ENCODE results near the gene SUPT20HL2. TPM values are rescaled to one million over a fixed set of nuclear protein-coding genes. Genes with fewer than 3 reads are reported as not detected.
"Not testable (repeated sequence)": the region's sequence is repeated elsewhere in the genome, so short reads cannot be mapped to it uniquely, and the experiment has no call there.

The SUPT20HL2 gene
- not detected for total RNA-seq
- total RNA-seq (2013) = not detected
- total RNA-seq = 0 to 0.10 (median 0) reads per million in 29 experiments

- H3K27me3 Mint-ChIP-seq = peaks cover 0 to 9% of the 10 kb centered on the region in 2 donors
- Histone ChIP-seq H3K4me3 (ENCODE audit: control insufficient read depth in 1 of 2, extremely low read depth in 1 of 2, low read length in 1 of 2) (no peak within 1 kb of the TSS), H3K4me1 (ENCODE audit: control insufficient read depth in 1 of 2, extremely low read depth in 1 of 2, insufficient read depth in 2 of 2, low read length in 2 of 2) (no peaks in the 10 kb centered on the region), H3K27me3 (replicated peaks in 1 of 2; ENCODE audit: control insufficient read depth in 2 of 2, extremely low read depth in 1 of 2, insufficient read depth in 2 of 2, low read length in 1 of 2) (no peaks in the 10 kb centered on the region), H3K9me3 (no peaks in the 10 kb centered on the region), H3K36me3 (ENCODE audit: control insufficient read depth in 2 of 2, extremely low read depth in 1 of 2, insufficient read depth in 1 of 2, low read length in 1 of 2) (no peaks in the 10 kb centered on the region), H3K27ac (ENCODE audit: low read length) (no peak within 1 kb of the TSS)
- H3K27ac Mint-ChIP-seq = no peak within 1 kb of the TSS
- DNase-seq = no peak
- no peak for ATAC-seq (replicated peaks in 1 of 4)
- CTCF ChIA-PET = no interaction called here
- no peaks in the 10 kb centered on the region for H3K4me1 Mint-ChIP-seq
- no peaks in the 10 kb centered on the region for H3K36me3 Mint-ChIP-seq
- WGBS (ENCODE audit: insufficient coverage) = 96% methylated on average over 17 of the region's 39 CpGs
- no peak within 1 kb of the TSS for H3K4me3 Mint-ChIP-seq
- POLR2A ChIA-PET = no interaction called here
- H3K9me3 Mint-ChIP-seq = no peaks in the 10 kb centered on the region
Measured at GRCh38 chrX:24314019-24314635, at the start of gene SUPT20HL2. TSS of gene SUPT20HL2 (minus strand) at chrX:24314069. CDS start at chrX:24313315, 754 bp downstream.

GRCh38 chrX:24362089-24362745 lies 48.3 kb upstream of the SUPT20HL2 start:
- H3K9me3 ChIP-seq; H3K4me3 Mint-ChIP-seq; H3K27me3 Mint-ChIP-seq; H3K36me3 Mint-ChIP-seq; ATAC-seq (replicated peaks in 1 of 4); H3K9me3 Mint-ChIP-seq; DNase-seq; H3K27ac ChIP-seq (ENCODE audit: low read length); H3K36me3 ChIP-seq (ENCODE audit: control insufficient read depth in 2 of 2, extremely low read depth in 1 of 2, insufficient read depth in 1 of 2, low read length in 1 of 2); H3K4me1 ChIP-seq (ENCODE audit: control insufficient read depth in 1 of 2, extremely low read depth in 1 of 2, insufficient read depth in 2 of 2, low read length in 2 of 2); CTCF ChIA-PET; H3K27me3 ChIP-seq (replicated peaks in 1 of 2; ENCODE audit: control insufficient read depth in 2 of 2, extremely low read depth in 1 of 2, insufficient read depth in 2 of 2, low read length in 1 of 2); H3K27ac Mint-ChIP-seq; POLR2A ChIA-PET; H3K4me3 ChIP-seq (ENCODE audit: control insufficient read depth in 1 of 2, extremely low read depth in 1 of 2, low read length in 1 of 2); H3K4me1 Mint-ChIP-seq: not testable (repeated sequence)
- WGBS (ENCODE audit: insufficient coverage) = 96% methylated on average over 9 of the region's 41 CpGs

GRCh38 chrX:24360272-24360671 lies 46.4 kb upstream of the SUPT20HL2 start, which contains the start of gene SUPT20HL1:
TSS of gene SUPT20HL1 (plus strand) at chrX:24360639. CDS start at chrX:24362761, 2,122 bp downstream.
- POLR2A ChIA-PET = no interaction called here

GRCh38 chrX:24357106-24357505 lies 43.2 kb upstream of the SUPT20HL2 start:
- no peaks in the 10 kb centered on the region for H3K36me3 ChIP-seq (ENCODE audit: control insufficient read depth in 2 of 2, extremely low read depth in 1 of 2, insufficient read depth in 1 of 2, low read length in 1 of 2)
- no peaks in the 10 kb centered on the region for H3K9me3 ChIP-seq
- no peaks in the 10 kb centered on the region for H3K27me3 Mint-ChIP-seq
- no peaks in the 10 kb centered on the region for H3K4me1 Mint-ChIP-seq
- H3K27me3 ChIP-seq (replicated peaks in 1 of 2; ENCODE audit: control insufficient read depth in 2 of 2, extremely low read depth in 1 of 2, insufficient read depth in 2 of 2, low read length in 1 of 2) = no peaks in the 10 kb centered on the region
- CTCF ChIA-PET = no interaction called here
- H3K36me3 Mint-ChIP-seq = no peaks in the 10 kb centered on the region
- no peaks in the 10 kb centered on the region for H3K4me1 ChIP-seq (ENCODE audit: control insufficient read depth in 1 of 2, extremely low read depth in 1 of 2, insufficient read depth in 2 of 2, low read length in 2 of 2)
- no peak overlapping the region for H3K27ac Mint-ChIP-seq
- no peak overlapping the region for H3K4me3 Mint-ChIP-seq
- H3K27ac ChIP-seq (ENCODE audit: low read length) = no peak overlapping the region
- H3K9me3 Mint-ChIP-seq = no peaks in the 10 kb centered on the region
- POLR2A ChIA-PET = no interaction called here
- H3K4me3 ChIP-seq (ENCODE audit: control insufficient read depth in 1 of 2, extremely low read depth in 1 of 2, low read length in 1 of 2) = no peak overlapping the region
- no peak for DNase-seq
- no peak for ATAC-seq (replicated peaks in 1 of 4)

More at GRCh38 chrX:24360272-24360671, 46.4 kb upstream of the SUPT20HL2 start, which contains the start of gene SUPT20HL1:
- no peak within 1 kb of the TSS for H3K27ac ChIP-seq (ENCODE audit: low read length)
- H3K27me3 ChIP-seq (replicated peaks in 1 of 2; ENCODE audit: control insufficient read depth in 2 of 2, extremely low read depth in 1 of 2, insufficient read depth in 2 of 2, low read length in 1 of 2) = no peaks in the 10 kb centered on the region
- H3K36me3 ChIP-seq (ENCODE audit: control insufficient read depth in 2 of 2, extremely low read depth in 1 of 2, insufficient read depth in 1 of 2, low read length in 1 of 2) = no peaks in the 10 kb centered on the region
- DNase-seq (no peak), ATAC-seq (replicated peaks in 1 of 4) (no peak)
- H3K4me3 Mint-ChIP-seq = no peak within 1 kb of the TSS
- no peak within 1 kb of the TSS for H3K27ac Mint-ChIP-seq
- WGBS (ENCODE audit: insufficient coverage) = no CpG with 5 or more reads among the region's 3 CpGs
- no peak within 1 kb of the TSS for H3K4me3 ChIP-seq (ENCODE audit: control insufficient read depth in 1 of 2, extremely low read depth in 1 of 2, low read length in 1 of 2)
- no peaks in the 10 kb centered on the region for H3K9me3 Mint-ChIP-seq
- H3K4me1 Mint-ChIP-seq = peaks cover 0 to 2% (median 2%) of the 10 kb centered on the region in 3 donors
- H3K9me3 ChIP-seq = no peaks in the 10 kb centered on the region
- CTCF ChIA-PET = no interaction called here
- H3K27me3 Mint-ChIP-seq = no peaks in the 10 kb centered on the region
- no peaks in the 10 kb centered on the region for H3K4me1 ChIP-seq (ENCODE audit: control insufficient read depth in 1 of 2, extremely low read depth in 1 of 2, insufficient read depth in 2 of 2, low read length in 2 of 2)
- no peaks in the 10 kb centered on the region for H3K36me3 Mint-ChIP-seq

GRCh38 chrX:24355095-24355494 lies 41.2 kb upstream of the SUPT20HL2 start:
- Mint-ChIP-seq H3K36me3 (no peaks in the 10 kb centered on the region), H3K9me3 (no peaks in the 10 kb centered on the region), H3K27me3 (no peaks in the 10 kb centered on the region), H3K4me3 (no peak overlapping the region), H3K27ac (no peak overlapping the region), H3K4me1 (no peaks in the 10 kb centered on the region)
- Histone ChIP-seq H3K4me1 (ENCODE audit: control insufficient read depth in 1 of 2, extremely low read depth in 1 of 2, insufficient read depth in 2 of 2, low read length in 2 of 2) (no peaks in the 10 kb centered on the region), H3K4me3 (ENCODE audit: control insufficient read depth in 1 of 2, extremely low read depth in 1 of 2, low read length in 1 of 2) (no peak overlapping the region), H3K27ac (ENCODE audit: low read length) (no peak overlapping the region), H3K9me3 (no peaks in the 10 kb centered on the region), H3K36me3 (ENCODE audit: control insufficient read depth in 2 of 2, extremely low read depth in 1 of 2, insufficient read depth in 1 of 2, low read length in 1 of 2) (no peaks in the 10 kb centered on the region), H3K27me3 (replicated peaks in 1 of 2; ENCODE audit: control insufficient read depth in 2 of 2, extremely low read depth in 1 of 2, insufficient read depth in 2 of 2, low read length in 1 of 2) (no peaks in the 10 kb centered on the region)
- ATAC-seq (replicated peaks in 1 of 4) (no peak), DNase-seq (no peak)
- POLR2A ChIA-PET = interaction anchor here in 1 of 2 donors (0.6 kb wide), 2 partner anchors 15 to 266 kb away, joined by 5 to 6 read pairs; no protein-coding TSS in a partner anchor
- WGBS (ENCODE audit: insufficient coverage) = no CpG with 5 or more reads among the region's 8 CpGs
- CTCF ChIA-PET = interaction anchor here in 1 of 2 donors (0.5 to 0.7 kb wide), 2 partner anchors 18 to 301 kb away, joined by 3 to 5 read pairs; no protein-coding TSS in a partner anchor

GRCh38 chrX:24350217-24350616 lies 36.3 kb upstream of the SUPT20HL2 start:
- no CpG with 5 or more reads among the region's 4 CpGs for WGBS (ENCODE audit: insufficient coverage)
- CTCF ChIA-PET = interaction anchor here in 1 of 2 donors (1.0 kb wide), 1 partner anchor 21 kb away, joined by 3 read pairs; no protein-coding TSS in a partner anchor
- no peaks in the 10 kb centered on the region for H3K27me3 Mint-ChIP-seq
- no peaks in the 10 kb centered on the region for H3K9me3 Mint-ChIP-seq
- no peak overlapping the region for H3K4me3 Mint-ChIP-seq
- ATAC-seq (replicated peaks in 1 of 4) (no peak), DNase-seq (no peak)
- no peaks in the 10 kb centered on the region for H3K9me3 ChIP-seq
- POLR2A ChIA-PET = no interaction called here
- H3K4me3 ChIP-seq (ENCODE audit: control insufficient read depth in 1 of 2, extremely low read depth in 1 of 2, low read length in 1 of 2) = no peak overlapping the region
- no peaks in the 10 kb centered on the region for H3K36me3 Mint-ChIP-seq
- H3K27me3 ChIP-seq (replicated peaks in 1 of 2; ENCODE audit: control insufficient read depth in 2 of 2, extremely low read depth in 1 of 2, insufficient read depth in 2 of 2, low read length in 1 of 2) = no peaks in the 10 kb centered on the region
- H3K4me1 ChIP-seq (ENCODE audit: control insufficient read depth in 1 of 2, extremely low read depth in 1 of 2, insufficient read depth in 2 of 2, low read length in 2 of 2) = no peaks in the 10 kb centered on the region
- no peaks in the 10 kb centered on the region for H3K4me1 Mint-ChIP-seq
- H3K36me3 ChIP-seq (ENCODE audit: control insufficient read depth in 2 of 2, extremely low read depth in 1 of 2, insufficient read depth in 1 of 2, low read length in 1 of 2) = no peaks in the 10 kb centered on the region
- H3K27ac Mint-ChIP-seq = no peak overlapping the region
- no peak overlapping the region for H3K27ac ChIP-seq (ENCODE audit: low read length)

Measured in T-cell (primary cell).